Amniotic epithelial cell (primary cell): ENCODE results near the gene MKLN1.
A peak's percentile ranks its signal among the peaks of the same experiment; 100 is the strongest.

Source experiments
- DNase-seq: peaks from one replicate; pipeline ENCODE4 v3.0.0-alpha.2; 2010; ENCODE audit warnings: low read depth

MKLN1 gene

GRCh38 chr7:131466735-131467365, 139.2 kb downstream of the MKLN1 start:
- DNase-seq: no peak

GRCh38 chr7:131467788-131468187, 140.1 kb downstream of the MKLN1 start:
- DNase-seq: no peak

- DNase-seq: no peak
Measured at GRCh38 chr7:131471250-131472004, 143.8 kb downstream of the MKLN1 start.

GRCh38 chr7:131476740-131477139, 149.1 kb downstream of the MKLN1 start:
- DNase-seq: no peak

GRCh38 chr7:131480384-131481315, 153.0 kb downstream of the MKLN1 start:
- peak; percentile 66 for DNase-seq

- DNase-seq: no peak
Measured at GRCh38 chr7:131482800-131483199, 155.1 kb downstream of the MKLN1 start.

- DNase-seq: no peak
Measured at GRCh38 chr7:131483586-131483985, 155.9 kb downstream of the MKLN1 start.

- DNase-seq: no peak
Measured at GRCh38 chr7:131486346-131486745, 158.7 kb downstream of the MKLN1 start.

- no peak for DNase-seq
Measured at GRCh38 chr7:131487217-131487616, 159.5 kb downstream of the MKLN1 start.

GRCh38 chr7:131488361-131488760, 160.7 kb downstream of the MKLN1 start:
- DNase-seq: no peak

GRCh38 chr7:131489196-131489595, 161.5 kb downstream of the MKLN1 start:
- no peak for DNase-seq

GRCh38 chr7:131489881-131490280, 162.2 kb downstream of the MKLN1 start:
- no peak for DNase-seq

- no peak for DNase-seq
Measured at GRCh38 chr7:131493081-131493480, 165.4 kb downstream of the MKLN1 start.

GRCh38 chr7:131493581-131493980, 165.9 kb downstream of the MKLN1 start:
- peak; percentile 33 for DNase-seq

GRCh38 chr7:131494182-131494581, 166.5 kb downstream of the MKLN1 start:
- no peak for DNase-seq

GRCh38 chr7:131495669-131496498, 168.2 kb downstream of the MKLN1 start:
- DNase-seq: no peak

GRCh38 chr7:131497454-131497853, 169.8 kb downstream of the MKLN1 start:
- DNase-seq: no peak

- no peak for DNase-seq
Measured at GRCh38 chr7:131498237-131498885, 170.7 kb downstream of the MKLN1 start.

- DNase-seq: no peak
Measured at GRCh38 chr7:131499801-131500200, 172.1 kb downstream of the MKLN1 start.

GRCh38 chr7:131500357-131500756, 172.7 kb downstream of the MKLN1 start:
- no peak for DNase-seq

- DNase-seq: peak; percentile 94
Measured at GRCh38 chr7:131501422-131501821, 173.7 kb downstream of the MKLN1 start.
